NCI-H1092 (cell line): ENCODE results near the gene CD300LF.
A peak's percentile ranks its signal among the peaks of the same experiment; 100 is the strongest.

Experiments used
- DNase-seq: peaks from one replicate; lab custom pipeline; 2025; lab: John Stamatoyannopoulos, UW

Gene CD300LF

DNA sequence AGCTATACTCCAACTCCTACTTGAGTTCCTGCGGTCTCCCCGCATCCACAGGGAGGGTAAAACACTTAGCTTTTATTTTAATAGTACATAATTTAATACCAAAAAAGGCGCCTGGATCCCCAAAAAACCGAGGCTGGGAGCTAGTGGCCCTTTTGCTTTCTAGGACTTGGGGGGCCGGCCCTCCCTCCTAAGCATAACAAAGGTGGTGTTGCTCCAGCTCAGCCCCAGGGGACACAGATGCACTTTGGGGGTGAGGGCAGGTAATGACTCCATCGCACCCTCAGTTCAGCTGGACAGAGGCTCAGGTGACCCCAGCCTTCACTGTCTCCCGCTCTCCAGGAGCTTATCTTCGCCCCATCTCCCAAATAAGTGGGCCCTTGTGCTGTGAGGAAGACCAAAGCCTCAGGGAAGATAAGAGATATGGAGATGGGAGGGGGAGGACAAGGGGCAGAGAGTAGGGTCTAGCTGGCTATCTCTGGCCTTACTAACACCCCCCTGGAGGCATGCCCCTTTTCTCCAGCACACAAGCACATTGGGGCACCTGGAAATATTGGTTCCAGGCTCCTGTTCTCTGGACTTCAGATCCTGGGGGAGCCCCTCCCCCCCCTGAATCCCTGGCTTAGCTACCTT lies 32.9 kb upstream of the CD300LF start:
- no peak for DNase-seq

- DNase-seq, result peak; percentile 18
Measured at GRCh38 chr17:74744714-74745547, 32.2 kb upstream of the CD300LF start.

GRCh38 chr17:74744349-74744713 lies 31.6 kb upstream of the CD300LF start:
- no peak for DNase-seq

DNA sequence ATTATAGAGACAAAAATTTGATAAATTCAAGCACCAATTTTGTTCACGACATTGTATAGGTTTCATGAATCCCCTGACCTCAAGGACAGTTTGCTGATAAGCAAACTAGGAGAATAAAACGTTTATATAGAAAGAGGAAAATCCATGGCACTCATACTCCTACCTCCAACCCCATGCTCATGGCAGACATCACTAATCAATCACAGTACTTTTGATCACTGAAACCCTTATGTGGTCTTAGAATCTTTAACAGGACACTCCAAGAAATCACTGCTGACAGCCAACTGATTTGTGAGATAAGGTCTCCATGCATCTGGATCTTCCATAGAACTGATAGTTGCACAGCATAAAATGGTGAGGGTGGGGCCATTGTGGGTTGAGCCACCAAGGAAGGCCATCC lies 31.0 kb upstream of the CD300LF start:
- DNase-seq, result no peak

DNA sequence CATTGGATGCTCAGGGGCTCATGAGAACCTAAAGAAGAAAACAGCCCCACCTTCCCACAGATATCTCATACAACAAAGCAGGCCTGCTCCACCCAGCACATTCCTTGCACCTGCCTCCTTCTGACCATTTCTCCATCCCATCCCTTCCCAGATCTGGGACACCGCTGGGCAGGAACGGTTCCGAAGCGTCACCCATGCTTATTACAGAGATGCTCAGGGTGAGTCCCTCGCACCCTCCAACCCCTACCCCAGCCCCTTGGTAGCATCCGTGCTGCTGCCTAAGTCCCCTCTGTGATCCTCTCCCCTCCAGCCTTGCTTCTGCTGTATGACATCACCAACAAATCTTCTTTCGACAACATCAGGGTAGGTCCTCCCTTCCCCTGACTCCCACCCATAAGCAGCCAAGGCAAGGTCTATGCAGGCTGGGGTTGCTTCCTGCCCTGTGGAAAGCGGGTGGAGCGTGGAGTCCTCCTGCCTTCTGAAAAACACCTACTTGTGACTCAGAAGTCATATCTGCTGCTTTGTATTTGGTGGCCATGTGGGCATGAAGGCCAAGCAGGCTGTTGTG lies 30.3 kb upstream of the CD300LF start:
- no peak for DNase-seq

GRCh38 chr17:74742153-74742515 lies 29.4 kb upstream of the CD300LF start:
- DNase-seq, result no peak

- no peak for DNase-seq
Measured at GRCh38 chr17:74740641-74741387, 28.1 kb upstream of the CD300LF start.

DNA sequence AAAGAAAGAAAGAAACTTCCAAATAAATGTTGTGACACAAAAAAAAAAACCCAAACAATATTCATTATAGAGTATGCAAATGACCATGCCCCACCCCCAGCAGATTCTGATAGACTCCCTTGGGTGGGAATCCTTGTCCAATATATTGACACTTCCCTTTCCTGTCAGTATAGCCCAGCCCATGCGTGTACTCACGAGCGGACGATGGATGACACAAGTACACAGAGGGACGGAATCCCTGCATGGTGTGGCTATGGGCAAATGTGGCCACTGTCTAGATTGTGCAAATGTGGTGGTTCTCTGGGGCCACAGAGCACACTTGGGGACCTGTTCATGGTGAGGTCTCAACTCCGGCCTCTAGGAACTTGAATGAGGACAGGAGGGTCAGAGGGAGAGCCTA lies 27.4 kb upstream of the CD300LF start:
- no peak for DNase-seq

GRCh38 chr17:74739227-74739831 lies 26.6 kb upstream of the CD300LF start:
- DNase-seq, result no peak

- no peak for DNase-seq
Measured at GRCh38 chr17:74738051-74738996, 25.6 kb upstream of the CD300LF start.

GRCh38 chr17:74737299-74738050 lies 24.8 kb upstream of the CD300LF start:
- no peak for DNase-seq

GRCh38 chr17:74736513-74737298 lies 24.0 kb upstream of the CD300LF start, which contains the start of gene RAB37:
Gene RAB37, plus strand, starts transcription at chr17:74737256. Its CDS starts 17 bp downstream, at chr17:74737273.
- no peak for DNase-seq

GRCh38 chr17:74734256-74734655 lies 21.5 kb upstream of the CD300LF start:
- no peak for DNase-seq

- no peak for DNase-seq
Measured at GRCh38 chr17:74733365-74734122, 20.8 kb upstream of the CD300LF start.

DNA sequence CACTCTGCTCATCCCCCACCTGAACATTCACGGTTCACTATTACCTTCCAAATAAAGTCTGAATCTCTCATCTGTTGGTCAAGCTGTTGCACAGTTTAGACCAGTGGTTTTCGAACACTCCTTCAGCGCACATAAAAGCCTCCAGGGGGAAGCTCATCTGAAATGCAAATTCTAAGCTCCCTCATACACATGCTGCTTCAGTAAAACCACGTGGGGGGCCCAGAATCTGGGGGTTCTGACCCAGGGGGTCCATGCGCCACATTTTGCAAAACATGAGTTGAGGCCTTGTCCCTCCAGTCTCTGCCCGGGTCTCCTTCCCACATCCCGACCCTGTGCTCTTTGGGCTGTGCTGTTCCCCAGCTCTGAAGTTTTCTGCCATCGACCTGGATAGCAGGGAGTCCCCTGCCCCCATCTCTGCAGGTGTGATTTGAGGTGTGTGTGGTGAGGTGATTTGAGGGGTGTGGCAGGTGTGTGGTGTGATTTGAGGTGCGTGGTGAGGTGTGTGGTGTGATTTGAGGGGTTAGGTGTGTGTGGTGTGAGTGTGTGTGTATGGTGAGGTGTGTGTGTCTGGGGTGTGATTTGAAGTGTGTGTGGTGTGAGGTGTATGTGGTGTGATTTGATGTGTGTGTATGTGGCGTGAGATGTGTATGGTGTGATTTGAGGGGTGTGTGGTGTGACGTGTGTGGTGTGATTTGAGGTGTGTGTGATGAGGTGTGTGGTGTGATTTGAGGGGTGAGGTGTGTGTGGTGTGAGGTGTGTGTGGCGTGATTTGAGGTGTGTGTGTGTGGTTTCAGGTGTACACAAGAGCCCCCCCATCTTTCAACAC lies 19.5 kb upstream of the CD300LF start:
- DNase-seq, result no peak

DNA sequence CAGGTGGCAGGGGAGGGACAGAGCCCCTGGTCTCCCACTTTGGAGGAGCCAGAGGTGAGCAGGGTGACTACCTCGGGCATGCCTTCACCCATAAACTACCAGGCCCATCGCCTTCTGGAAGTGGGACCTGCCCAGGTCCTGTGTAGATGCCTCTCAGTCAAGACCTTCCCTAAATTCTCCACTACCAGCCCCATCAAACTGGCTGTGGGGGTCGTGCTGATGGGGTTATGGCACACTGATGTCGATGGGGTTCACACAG lies 18.6 kb upstream of the CD300LF start:
- DNase-seq, result no peak

- DNase-seq, result no peak
Measured at GRCh38 chr17:74730491-74731346, 18.0 kb upstream of the CD300LF start.
